ENCODE measurements around the gene NAA80.
"Not testable (repeated sequence)": the region's sequence is repeated elsewhere in the genome, so short reads cannot be mapped to it uniquely, and the experiment has no call there.

The NAA80 gene

DNA sequence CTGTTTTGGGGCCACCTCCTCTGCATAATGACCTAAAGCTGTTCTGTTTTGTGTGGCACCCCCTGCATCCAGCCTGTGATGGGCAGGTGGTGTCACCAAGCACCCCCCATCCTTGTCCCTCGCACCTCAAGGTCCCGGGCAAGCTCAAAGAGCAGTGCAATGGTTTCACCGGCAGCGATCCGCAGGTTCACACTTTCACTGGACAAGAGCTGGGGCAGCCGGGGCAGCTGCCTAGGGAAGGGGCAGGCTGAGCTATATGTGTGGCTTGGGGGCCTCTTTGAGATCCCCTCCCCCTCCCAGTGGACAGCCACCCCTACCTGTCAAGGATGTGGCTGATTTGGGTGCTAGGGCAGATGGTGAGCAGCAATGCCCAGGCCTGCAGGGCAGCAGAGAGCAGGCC lies 10.1 kb downstream of the NAA80 start:
- DNase-seq (ENCODE audit: low spot score): no peak

DNA sequence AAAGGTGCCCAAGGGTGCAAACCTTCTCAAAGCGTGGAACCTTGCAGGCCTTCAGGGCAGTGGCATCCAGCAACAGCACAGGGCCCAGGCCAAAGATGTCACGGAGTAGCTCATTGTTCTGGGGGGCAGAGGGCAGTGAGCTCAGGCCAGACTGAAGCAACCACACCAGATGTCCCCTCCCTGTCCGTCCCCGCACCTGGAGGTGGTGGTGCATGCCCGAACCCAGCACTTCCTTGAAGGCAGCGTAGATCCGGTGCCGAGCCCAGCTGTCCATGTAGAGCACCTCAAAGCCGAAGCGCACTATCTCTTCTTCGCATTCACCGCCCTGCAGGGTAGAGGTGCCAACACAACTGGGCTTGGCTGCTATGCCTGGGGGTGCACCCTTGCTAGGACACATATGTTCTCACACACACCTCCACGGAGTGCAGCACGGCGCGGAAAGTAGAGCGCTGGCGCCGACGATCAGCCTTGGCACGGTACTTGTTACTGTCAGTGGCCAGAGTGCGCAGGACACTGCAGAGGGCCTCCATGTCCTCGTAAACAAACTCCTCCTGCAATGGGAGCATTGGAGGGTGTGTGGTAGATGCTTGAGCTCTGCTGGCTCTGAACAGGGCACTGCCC lies 10.7 kb downstream of the NAA80 start:
- no peak for DNase-seq (ENCODE audit: low spot score)

DNA sequence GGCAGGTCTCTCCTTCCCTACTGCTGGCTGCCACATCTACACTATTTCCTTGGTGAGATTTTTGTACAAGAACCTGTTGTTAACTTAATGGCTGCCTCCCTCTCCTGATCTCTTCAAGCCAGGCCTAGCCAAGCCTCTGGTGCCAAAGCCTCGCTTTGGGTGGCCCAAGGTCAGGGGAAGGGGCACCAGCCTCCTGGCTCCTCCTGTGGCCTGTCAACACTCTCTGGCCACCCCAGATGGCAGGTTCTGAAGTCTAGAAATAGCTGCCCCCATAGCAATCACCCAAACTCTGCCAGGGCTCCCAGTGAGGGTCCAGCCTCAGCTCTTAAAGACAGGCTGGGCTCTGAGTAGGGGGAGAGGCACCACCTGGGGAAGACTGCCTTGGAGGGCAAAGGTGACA lies 11.9 kb downstream of the NAA80 start:
- DNase-seq (ENCODE audit: low spot score): no peak

DNA sequence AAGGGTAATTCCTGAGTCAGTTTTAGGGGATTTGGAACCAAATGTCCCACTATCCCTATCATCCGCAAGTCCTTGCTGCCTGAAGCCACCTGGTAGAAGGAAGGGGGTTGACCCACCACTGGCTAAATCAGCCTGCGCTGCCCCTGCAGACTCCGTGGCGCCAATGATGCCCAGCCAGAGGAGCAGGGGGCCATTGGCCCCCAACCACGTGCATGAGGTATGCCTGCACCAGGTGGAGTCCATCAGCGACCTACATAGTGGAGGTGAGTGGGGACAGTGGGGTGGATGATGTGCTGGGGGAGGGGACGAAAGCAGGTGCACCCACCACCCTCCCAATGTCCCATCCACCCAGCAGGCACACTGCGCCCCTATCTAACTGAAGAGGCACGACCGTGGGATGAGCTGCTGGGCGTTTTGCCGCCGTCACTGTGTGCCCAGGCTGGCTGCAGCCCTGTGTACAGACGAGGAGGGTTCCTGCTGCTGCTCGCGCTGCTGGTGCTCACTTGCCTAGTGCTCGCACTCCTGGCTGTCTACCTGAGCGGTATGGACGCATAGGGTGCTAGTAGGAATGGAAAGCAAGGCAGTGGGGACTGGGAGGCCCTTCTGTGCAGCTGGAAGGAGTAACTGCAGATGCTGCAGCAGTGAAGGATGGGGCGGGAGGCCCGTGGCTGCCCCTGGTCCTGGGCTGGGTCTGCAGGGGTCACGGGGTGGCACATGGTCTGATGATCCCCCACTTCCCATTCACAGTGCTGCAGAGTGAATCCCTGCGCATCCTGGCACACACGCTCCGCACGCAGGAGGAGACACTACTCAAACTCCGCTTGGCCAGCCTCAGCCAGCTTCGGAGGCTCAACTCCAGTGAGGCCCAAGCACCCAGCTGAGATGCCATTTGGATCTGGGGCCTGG lies 12.6 kb downstream of the NAA80 start:
- no peak for DNase-seq (ENCODE audit: low spot score)

DNA sequence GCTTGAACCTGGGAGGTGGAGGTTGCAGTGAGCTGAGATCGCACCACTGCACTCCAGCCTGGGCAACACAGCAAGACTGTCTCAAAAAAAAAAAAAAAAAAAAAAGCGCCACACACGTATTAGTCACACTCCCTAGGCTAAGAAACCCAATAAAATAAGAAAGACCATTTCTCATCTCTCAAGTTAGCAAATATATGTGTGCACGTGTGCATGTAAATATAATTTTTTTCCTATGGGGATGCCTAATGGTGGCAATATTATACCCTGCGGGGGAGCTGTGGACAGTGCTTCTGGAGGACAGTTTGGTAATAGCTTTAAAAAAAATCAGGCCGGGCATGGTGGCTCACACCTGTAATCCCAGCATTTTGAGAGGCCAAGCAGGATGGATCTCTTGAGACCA lies 15.1 kb downstream of the NAA80 start:
- DNase-seq (ENCODE audit: low spot score): not testable (repeated sequence)

DNA sequence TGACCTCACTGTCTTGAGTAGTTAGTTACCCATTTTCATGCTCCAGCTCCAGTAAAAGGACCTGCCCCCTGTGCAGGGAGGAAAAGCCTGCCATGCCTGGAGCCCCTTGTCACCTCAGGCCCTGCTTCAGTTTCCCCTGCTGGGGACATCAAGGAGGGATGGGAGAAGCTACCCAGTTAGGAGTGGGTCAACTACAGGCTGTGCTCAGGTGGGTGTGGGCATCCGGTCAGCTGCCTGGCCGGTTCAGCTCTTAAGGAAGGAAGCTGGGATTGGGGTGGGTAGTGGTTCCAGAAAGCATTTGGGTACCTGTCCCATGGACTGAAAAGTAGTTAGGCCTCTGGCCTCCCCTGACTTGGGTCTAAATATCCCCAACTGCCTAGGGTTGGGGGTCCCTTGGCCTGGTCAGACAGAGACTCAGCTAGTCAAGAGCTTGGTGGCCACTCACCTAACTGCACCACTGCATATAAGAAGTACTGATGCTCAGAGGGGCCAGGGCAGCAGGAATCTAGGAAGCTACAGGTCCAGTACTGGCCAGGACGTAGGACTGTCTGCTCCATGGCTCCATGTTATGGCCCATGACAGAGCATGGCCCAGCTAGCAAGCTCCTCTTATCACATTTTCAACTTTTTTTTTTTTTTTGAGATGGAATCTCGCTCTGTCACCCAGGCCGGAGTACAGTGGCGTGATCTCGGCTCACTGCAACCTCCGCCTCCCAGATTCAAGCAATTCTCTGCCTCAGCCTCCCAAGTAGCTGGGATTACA lies 19.8 kb downstream of the NAA80 start:
- no peak for DNase-seq (ENCODE audit: low spot score)

DNA sequence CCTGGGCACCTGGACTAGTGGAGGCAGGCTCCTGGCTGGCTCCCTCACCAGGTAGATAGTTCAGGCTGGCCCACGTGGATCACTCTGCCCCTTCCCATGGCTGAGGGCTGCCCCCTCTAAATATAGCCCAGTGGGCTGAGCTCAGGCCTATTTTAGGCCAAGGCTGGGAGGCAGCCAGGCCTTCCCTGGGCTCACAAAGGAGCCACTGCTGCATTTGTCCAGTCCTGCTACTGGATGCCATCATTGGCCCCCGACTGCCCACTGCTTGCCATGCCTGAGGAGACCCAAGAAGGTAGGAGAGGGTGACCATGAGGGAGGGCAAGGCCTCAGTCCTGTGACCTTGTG lies 20.4 kb downstream of the NAA80 start, which contains the start of gene LSMEM2:
Gene LSMEM2, plus strand, starts transcription at position 208 of the 345 bp plus-strand sequence. Its CDS starts 27 bp downstream, at position 235.
- DNase-seq (ENCODE audit: low spot score): peak; percentile 68

DNA sequence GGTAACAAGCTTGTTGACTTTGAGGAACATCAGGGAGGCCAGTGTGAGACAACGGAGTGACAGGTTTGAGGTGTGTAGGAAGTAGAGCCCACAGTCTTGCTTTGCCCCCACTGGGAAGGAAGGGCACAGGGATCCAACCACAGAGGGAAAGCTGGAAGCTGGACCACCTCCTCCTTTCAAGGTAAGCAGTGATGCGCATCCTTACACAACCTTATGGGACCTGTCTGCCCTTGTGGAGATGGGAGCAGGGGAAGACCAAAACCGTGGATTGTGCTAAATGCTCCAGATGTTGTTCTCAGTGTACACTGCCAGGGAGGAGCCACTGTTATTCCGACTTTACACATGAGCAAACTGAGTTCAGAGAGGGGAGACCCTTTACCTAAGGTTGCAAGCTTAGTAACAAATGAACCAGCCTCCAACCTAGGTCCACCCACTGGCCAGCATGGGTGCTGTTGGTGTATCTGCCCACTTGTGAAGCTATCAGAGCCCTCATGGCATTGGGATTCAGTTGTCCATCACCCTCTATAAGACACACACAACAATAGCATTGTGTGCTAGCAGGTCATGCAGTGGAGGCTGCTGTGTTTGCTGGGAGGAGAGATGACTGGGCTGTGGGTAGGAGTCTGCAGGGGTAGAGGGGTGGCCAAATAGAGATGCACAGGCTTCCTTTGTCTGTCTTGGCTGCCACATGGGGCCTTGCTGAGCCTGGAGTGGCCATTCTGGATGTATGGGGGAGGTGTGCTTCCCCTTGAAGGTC lies 20.9 kb downstream of the NAA80 start:
- peak; percentile 85 for DNase-seq (ENCODE audit: low spot score)

DNA sequence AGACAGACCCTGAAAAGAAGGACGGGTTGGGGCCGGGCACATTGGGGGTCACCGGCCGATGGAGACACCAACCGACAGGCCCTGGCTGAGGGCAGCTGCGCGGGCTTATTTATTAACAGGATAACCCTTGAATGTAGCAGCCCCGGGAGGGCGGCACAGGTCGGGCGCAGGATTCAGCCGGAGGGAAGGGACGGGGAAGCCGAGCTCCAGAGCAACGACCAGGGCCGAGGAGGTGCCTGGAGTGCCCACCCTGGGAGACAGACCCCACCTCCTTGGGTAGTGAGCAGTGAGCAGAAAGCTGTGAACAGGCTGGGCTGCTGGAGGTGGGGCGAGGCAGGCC lies 22.5 kb downstream of the NAA80 start:
- no peak for DNase-seq (ENCODE audit: low spot score)

DNA sequence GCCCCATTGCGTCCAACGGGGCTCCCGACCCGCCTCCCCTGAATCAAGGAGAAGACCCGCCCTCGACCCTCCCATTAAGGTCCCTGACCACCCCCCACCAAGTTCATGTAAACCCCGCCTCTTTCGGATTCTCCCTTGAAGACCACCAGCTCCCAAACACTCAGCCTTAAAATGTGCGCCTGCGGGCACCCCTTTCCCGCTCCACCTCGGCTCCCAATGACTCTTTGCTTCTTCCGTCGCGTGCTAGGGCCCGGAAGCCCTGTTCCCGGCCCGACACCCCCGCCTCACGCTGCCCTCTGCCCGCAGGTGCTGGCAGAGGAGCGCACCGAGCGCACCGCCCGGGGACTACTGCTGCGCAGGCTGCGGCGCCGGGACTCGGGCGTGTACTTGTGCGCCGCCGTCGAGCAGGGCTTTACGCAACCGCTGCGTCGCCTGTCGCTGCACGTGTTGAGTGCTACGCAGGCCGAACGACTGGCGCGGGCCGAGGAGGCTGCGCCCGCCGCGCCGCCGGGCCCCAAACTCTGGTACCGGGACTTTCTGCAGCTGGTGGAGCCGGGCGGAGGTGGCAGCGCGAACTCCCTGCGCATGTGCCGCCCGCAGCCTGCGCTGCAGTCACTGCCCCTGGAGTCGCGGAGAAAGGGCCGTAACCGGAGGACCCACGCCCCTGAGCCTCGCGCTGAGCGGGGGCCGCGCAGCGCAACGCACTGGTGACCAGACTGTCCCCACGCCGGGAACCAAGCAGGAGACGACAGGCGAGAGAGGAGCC lies 23.0 kb downstream of the NAA80 start:
- DNase-seq (ENCODE audit: low spot score): no peak

DNA sequence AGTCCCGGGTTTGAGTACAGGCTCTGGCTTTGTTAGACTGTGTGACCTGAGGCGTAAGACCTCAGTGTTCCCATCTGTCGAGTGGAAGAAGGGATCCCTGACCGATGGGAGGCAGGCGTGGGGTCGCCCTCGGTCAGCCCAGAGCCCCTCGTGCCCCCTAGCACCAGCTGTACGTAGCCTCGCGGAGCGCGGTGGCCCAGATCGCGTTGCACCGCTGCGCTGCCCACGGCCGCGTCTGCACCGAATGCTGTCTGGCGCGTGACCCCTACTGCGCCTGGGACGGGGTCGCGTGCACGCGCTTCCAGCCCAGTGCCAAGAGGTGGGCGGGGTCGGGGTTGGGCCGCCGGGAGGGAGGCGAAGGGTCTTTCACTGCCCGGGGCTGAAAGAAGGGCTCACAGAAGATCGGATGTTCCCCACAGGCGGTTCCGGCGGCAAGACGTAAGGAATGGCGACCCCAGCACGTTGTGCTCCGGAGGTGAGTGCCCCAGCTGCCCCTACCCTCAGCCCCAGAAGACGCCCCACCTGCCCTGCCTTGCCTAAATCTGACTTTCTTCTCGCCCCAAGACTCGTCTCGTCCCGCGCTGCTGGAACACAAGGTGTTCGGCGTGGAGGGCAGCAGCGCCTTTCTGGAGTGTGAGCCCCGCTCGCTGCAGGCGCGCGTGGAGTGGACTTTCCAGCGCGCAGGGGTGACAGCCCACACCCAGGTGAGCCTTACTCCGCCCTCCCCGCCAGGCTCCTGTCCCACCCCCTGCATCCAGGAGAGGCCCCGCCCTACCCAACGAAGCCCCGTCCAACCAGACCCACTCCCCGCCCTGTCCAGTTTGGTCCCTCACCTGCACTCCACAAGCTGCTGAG lies 23.8 kb downstream of the NAA80 start:
- no peak for DNase-seq (ENCODE audit: low spot score)

DNA sequence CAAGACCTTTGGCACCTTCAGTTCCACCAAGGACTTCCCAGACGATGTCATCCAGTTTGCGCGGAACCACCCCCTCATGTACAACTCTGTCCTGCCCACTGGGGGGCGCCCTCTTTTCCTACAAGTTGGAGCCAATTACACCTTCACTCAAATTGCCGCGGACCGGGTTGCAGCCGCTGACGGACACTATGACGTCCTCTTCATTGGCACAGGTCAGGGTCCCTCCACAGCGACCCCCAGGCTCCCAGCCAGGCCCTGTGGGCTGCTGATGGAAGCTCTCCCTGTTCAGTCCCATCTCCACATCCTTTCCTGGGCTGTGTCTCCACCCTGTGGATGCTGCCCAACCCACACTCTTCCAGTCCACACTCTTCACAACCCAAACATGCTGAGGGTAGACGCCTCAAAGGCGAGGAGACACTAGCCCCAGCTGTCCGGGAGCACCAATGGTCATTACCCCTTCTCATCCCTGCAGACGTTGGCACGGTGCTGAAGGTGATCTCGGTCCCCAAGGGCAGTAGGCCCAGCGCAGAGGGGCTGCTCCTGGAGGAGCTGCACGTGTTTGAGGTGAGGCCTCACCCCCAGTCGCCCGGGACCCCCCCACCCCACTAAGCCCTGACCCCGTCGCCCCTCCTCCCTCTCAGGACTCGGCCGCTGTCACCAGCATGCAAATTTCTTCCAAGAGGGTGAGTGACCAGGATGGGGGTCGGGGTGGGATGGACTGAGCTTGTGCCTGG lies 24.7 kb downstream of the NAA80 start:
- DNase-seq (ENCODE audit: low spot score): no peak

DNA sequence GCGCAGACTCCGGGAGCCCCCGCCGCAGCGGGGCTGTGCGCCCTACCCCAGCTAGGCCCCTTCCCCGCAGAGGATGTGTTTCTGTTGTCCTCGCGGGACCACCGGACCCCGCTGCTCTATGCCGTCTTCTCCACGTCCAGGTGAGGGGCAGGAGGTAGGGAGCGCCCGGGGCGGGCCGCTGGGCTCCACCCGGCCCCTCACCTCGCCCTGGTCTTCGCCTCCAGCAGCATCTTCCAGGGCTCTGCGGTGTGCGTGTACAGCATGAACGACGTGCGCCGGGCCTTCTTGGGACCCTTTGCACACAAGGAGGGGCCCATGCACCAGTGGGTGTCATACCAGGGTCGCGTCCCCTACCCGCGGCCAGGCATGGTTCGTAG lies 25.5 kb downstream of the NAA80 start:
- DNase-seq (ENCODE audit: low spot score): no peak

DNA sequence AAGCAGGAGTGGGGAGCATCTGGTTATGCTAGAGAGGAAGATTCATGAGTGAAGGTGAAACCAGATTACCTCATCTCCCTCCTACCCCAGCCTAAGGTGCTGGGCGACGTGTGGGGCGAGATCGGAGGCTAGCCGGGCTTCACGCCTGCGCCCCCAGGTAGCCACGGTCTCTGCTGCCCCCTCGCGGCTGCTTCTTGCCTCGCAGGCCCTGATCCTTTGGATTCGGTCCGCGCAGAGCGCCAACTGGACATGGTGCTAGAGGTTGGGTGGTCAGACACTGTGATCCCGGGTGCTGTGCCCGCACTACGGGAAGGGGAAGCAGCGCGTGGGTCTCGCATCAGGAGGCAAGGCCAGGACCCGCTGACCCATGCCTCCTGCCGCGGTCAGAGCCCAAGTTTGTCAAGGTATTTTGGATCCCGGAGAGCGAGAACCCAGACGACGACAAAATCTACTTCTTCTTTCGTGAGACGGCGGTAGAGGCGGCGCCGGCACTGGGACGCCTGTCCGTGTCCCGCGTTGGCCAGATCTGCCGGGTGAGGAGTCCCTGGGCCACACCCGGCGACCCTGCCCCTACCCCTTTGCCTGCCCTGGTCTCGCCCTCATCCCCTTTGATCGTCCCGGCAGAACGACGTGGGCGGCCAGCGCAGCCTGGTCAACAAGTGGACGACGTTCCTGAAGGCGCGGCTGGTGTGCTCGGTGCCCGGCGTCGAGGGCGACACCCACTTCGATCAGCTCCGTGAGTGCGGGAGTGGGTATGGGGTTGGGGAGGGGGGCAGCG lies 26.1 kb downstream of the NAA80 start:
- peak; percentile 90 for DNase-seq (ENCODE audit: low spot score)

DNA sequence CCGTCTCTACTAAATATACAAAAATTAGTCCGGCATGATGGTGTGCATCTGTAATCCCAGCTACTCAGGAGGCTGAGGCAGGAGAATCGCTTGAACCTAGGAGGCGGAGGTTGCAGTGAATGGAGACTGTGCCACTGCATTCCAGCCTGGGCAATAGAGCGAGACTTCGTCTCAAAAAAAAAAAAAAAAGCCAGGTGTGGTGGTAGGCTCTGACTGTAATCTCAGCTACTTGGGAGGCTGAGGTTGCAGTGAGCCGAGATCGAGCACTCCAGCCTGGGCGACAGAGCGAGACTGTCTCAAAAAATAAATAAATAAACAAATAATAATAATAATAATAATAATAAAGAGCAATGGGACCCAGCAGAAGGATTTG lies 26.7 kb downstream of the NAA80 start:
- DNase-seq (ENCODE audit: low spot score): not testable (repeated sequence)

DNA sequence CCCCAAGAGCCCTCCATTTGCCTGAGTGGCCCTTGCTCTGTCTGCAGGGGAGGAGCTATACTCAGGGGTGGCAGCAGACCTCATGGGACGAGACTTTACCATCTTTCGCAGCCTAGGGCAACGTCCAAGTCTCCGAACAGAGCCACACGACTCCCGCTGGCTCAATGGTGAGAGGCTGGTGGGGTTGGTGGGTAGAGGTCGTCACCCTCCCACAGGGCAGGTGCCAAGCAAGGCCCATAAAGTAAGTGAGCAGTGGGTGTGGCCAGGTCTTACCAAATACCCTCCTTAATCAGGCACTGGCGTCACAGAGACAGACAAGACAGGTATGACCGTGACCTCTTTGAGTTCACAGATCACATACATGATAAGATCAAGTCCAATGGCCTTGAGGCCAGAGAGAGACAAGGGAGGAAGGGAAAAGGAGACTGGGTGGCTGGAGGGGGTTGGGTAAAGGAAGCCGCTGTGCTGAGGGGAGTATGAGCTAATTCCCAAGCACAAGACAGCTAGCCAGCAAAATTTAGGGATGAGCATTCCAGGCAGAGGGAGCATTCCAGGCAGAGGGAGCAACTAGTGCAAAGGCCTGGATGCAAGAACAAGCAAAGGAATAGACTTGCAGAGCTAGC lies 27.8 kb downstream of the NAA80 start:
- DNase-seq (ENCODE audit: low spot score): no peak

DNA sequence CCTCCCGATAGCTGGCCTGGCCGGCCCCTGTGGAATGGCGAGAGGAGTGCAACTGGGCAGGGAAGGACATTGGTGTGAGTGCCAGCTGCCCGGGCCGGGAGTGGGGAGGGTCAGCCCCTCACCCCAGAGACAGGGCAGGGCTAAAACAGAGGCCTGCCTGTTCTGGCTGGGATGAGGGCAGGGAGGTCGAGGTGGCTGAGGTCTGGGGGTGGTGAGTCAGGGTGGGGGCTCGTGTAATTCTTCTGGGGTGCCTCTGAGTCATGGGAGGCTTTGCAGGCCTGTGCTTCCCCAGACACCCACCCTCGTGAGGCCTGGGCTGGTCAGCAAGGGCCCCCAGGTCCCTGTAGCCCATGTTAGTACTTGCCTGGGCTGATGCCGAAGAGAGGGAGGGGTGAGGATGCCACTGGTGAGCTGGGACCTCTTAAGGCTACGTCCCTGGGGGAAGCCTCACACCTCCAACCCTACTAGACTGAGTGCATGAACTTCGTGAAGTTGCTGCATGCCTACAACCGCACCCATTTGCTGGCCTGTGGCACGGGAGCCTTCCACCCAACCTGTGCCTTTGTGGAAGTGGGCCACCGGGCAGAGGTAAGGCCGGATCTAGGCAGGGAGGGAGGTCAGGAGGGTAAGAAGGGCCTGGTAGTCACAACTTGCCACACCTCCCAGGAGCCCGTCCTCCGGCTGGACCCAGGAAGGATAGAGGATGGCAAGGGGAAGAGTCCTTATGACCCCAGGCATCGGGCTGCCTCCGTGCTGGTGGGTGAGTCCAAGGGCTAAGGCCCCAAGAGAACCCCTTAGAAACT lies 28.6 kb downstream of the NAA80 start:
- no peak for DNase-seq (ENCODE audit: low spot score)

DNA sequence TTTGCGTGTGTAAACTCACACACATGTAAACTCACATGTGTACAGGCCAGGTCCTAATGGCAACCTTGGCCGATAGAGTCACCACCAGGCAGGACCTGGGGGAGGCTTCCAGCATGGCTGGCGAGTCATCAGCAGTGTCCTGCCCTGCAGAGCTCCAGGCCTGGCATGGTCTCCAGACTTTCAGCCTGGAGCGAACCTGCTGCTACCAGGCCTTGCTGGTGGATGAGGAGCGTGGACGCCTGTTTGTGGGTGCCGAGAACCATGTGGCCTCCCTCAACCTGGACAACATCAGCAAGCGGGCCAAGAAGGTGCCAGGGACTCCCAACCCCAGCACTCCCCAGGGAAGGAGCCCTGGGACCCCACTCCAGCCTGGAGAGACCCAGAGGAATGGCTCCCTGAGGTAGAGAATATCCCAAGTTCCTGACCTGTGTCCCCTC lies 29.2 kb downstream of the NAA80 start:
- no peak for DNase-seq (ENCODE audit: low spot score)
